H1 (cell line): ENCODE results near the gene SSTR3. TPM values are rescaled to one million over a fixed set of nuclear protein-coding genes. Genes with fewer than 3 reads are reported as not detected.

Experiments
- CTCF ChIA-PET: fragments of 300-600 bp; sonication (Branson Sonifier 250); formaldehyde crosslinking; loops from one replicate; lab custom pipeline; 2021; ENCODE audit not compliant: partially characterized antibody; lab: Charles Lee
- POLR2A ChIA-PET: fragments of 300-600 bp; sonication (Branson Sonifier 250); formaldehyde crosslinking; loops from one replicate; lab custom pipeline; 2021; ENCODE audit warnings: inconsistent platforms; ENCODE audit not compliant: partially characterized antibody; lab: Charles Lee
- DNase-seq, 2 experiments: peaks; one replicate each; pipeline versions ENCODE4 v3.0.0 to v3.0.0-alpha.2; 2010 to 2022; ENCODE audit warnings: low spot score in 2 of 2, low read depth in 1 of 2, mixed read lengths in 1 of 2
- FAIRE-seq: peaks from 2 replicates; lab custom pipeline; 2011; peaks lifted over from hg19 to GRCh38; lab: Jason Lieb, UNC
- H2AFZ ChIP-seq: 2 replicates; pipeline ENCODE4 v1.8.1; 2012; ENCODE audit warnings: low read length, inconsistent platforms
- H2AK5ac ChIP-seq: 2 replicates; pipeline ENCODE4 v1.6.1; 2013; ENCODE audit warnings: low read depth, low read length
- H2BK120ac ChIP-seq: replicated peaks from 2 replicates; pipeline ENCODE3; 2013; ENCODE audit warnings: low read depth, low read length, inconsistent platforms
- H2BK12ac ChIP-seq: 2 replicates; pipeline ENCODE4 v1.6.1; 2013; ENCODE audit warnings: low read depth, low read length
- H2BK15ac ChIP-seq: 2 replicates; pipeline ENCODE4 v1.6.1; 2013; ENCODE audit warnings: low read length
- H2BK20ac ChIP-seq: 2 replicates; pipeline ENCODE4 v1.6.1; 2013; ENCODE audit warnings: low read length
- H2BK5ac ChIP-seq: 2 replicates; pipeline ENCODE4 v1.6.1; 2013; ENCODE audit warnings: low read depth, low read length
- H3K14ac ChIP-seq: 2 replicates; pipeline ENCODE4 v1.6.1; 2013; ENCODE audit warnings: inconsistent platforms; ENCODE audit not compliant: insufficient read length
- H3K18ac ChIP-seq: 2 replicates; pipeline ENCODE4 v1.6.1; 2013; ENCODE audit warnings: low read length; ENCODE audit errors: extremely low read depth
- H3K23ac ChIP-seq: 2 replicates; pipeline ENCODE4 v1.6.1; 2013; ENCODE audit warnings: inconsistent platforms; ENCODE audit not compliant: insufficient read length
- H3K23me2 ChIP-seq: 2 replicates; pipeline ENCODE4 v1.6.1; 2013; ENCODE audit warnings: low read depth, low read length
- H3K27ac ChIP-seq: 2 replicates; pipeline ENCODE4 v1.6.1; 2011; ENCODE audit warnings: low read depth, low read length, inconsistent platforms
- H3K27me3 ChIP-seq, 4 experiments: replicated peaks in 1 of 4; 1 replicate in 1 of 4; 2 replicates in 3 of 4; pipeline versions ENCODE4 v1.6.1 to v1.8.1; 2011 to 2013; ENCODE audit warnings: low read length in 3 of 4, mild to moderate bottlenecking in 3 of 4, inconsistent platforms in 2 of 4, mixed read lengths in 2 of 4, moderate library complexity in 1 of 4; ENCODE audit not compliant: control insufficient read depth in 3 of 4, insufficient read depth in 3 of 4; ENCODE audit errors: extremely low read depth in 1 of 4
- H3K36me3 ChIP-seq, 4 experiments: 2 replicates each; pipeline versions ENCODE4 v1.6.1 to v1.8.1; 2011 to 2013; ENCODE audit warnings: mild to moderate bottlenecking in 4 of 4, low read length in 3 of 4, moderate library complexity in 2 of 4, control low read depth in 1 of 4, inconsistent platforms in 1 of 4; ENCODE audit not compliant: insufficient read depth in 4 of 4, control insufficient read depth in 2 of 4
- H3K4ac ChIP-seq: replicated peaks from 2 replicates; pipeline ENCODE3; 2013; ENCODE audit warnings: low read length, low read depth, mixed read lengths, inconsistent platforms; ENCODE audit not compliant: insufficient read length
- H3K4me1 ChIP-seq, 4 experiments: replicated peaks in 1 of 4; 1 replicate in 1 of 4; 2 replicates in 3 of 4; pipeline versions ENCODE4 v1.6.1 to v1.8.1; 2011 to 2013; ENCODE audit warnings: low read length in 3 of 4, inconsistent platforms in 2 of 4, mixed read lengths in 1 of 4; ENCODE audit not compliant: insufficient read depth in 4 of 4, control insufficient read depth in 3 of 4
- H3K4me2 ChIP-seq, 2 experiments: 2 replicates each; pipeline versions ENCODE4 v1.6.1 to v1.8.1; 2011 to 2013; ENCODE audit warnings: low read depth in 2 of 2, low read length in 2 of 2, control low read depth in 1 of 2, inconsistent platforms in 1 of 2, mild to moderate bottlenecking in 1 of 2; ENCODE audit not compliant: insufficient read depth in 1 of 2
- H3K4me3 ChIP-seq, 4 experiments: fragments of 200-600, 300-600 bp in 1 of 4; sonication (generic), shearing (Covaris generic), sonication (Bioruptor Twin) in 1 of 4; 2 replicates each; pipeline versions ENCODE4 v1.5.1 to v1.8.1; 2011 to 2016; ENCODE audit warnings: low read length in 4 of 4, low read depth in 3 of 4, control low read depth in 2 of 4, inconsistent platforms in 2 of 4, mild to moderate bottlenecking in 2 of 4, mixed read lengths in 1 of 4, moderate library complexity in 1 of 4; ENCODE audit not compliant: insufficient read depth in 2 of 4; ENCODE audit errors: extremely low read depth in 1 of 4
- H3K56ac ChIP-seq: replicated peaks from 2 replicates; pipeline ENCODE3; 2013; ENCODE audit warnings: low read depth, mild to moderate bottlenecking, mixed read lengths, low read length, inconsistent platforms; ENCODE audit not compliant: insufficient read length
- H3K79me1 ChIP-seq: 2 replicates; pipeline ENCODE4 v1.6.1; 2013; ENCODE audit warnings: low read depth, low read length, control low read depth
- H3K79me2 ChIP-seq, 2 experiments: 2 replicates each; pipeline versions ENCODE4 v1.6.1 to v1.8.1; 2012 to 2013; ENCODE audit warnings: low read length in 2 of 2, mild to moderate bottlenecking in 2 of 2, inconsistent platforms in 1 of 2; ENCODE audit not compliant: insufficient read depth in 2 of 2, control insufficient read depth in 1 of 2
- H3K9ac ChIP-seq, 4 experiments: replicated peaks in 1 of 4; 1 replicate in 1 of 4; 2 replicates in 3 of 4; pipeline versions ENCODE4 v1.6.1 to v1.8.1; 2011 to 2013; ENCODE audit warnings: low read depth in 3 of 4, low read length in 3 of 4, control low read depth in 2 of 4, mild to moderate bottlenecking in 2 of 4, moderate library complexity in 2 of 4, inconsistent platforms in 1 of 4; ENCODE audit errors: extremely low read depth in 1 of 4
- H3K9me3 ChIP-seq, 2 experiments: 2 replicates each; pipeline versions ENCODE4 v1.6.1 to v1.8.1; 2012 to 2013; ENCODE audit warnings: mild to moderate bottlenecking in 2 of 2, moderate library complexity in 2 of 2, control low read depth in 1 of 2, inconsistent platforms in 1 of 2, low read depth in 1 of 2, low read length in 1 of 2, mixed read lengths in 1 of 2; ENCODE audit not compliant: insufficient read depth in 2 of 2
- H4K20me1 ChIP-seq, 2 experiments: replicated peaks in 1 of 2; 2 replicates each; pipeline versions ENCODE3 to v1.8.1; 2011 to 2013; ENCODE audit warnings: inconsistent platforms in 2 of 2, low read length in 2 of 2, mild to moderate bottlenecking in 1 of 2; ENCODE audit not compliant: insufficient read depth in 2 of 2, control insufficient read depth in 1 of 2
- H4K5ac ChIP-seq: 2 replicates; pipeline ENCODE4 v1.6.1; 2013; ENCODE audit warnings: low read length, low read depth, mixed read lengths, inconsistent platforms; ENCODE audit not compliant: insufficient read length
- H4K8ac ChIP-seq: 2 replicates; pipeline ENCODE4 v1.8.0; 2013; ENCODE audit warnings: mild to moderate bottlenecking, moderate library complexity, low read length, inconsistent platforms; ENCODE audit not compliant: insufficient read depth; ENCODE audit errors: extremely low read depth
- H4K91ac ChIP-seq: replicated peaks from 2 replicates; pipeline ENCODE3; 2013; ENCODE audit warnings: low read length, mixed read lengths, inconsistent platforms; ENCODE audit not compliant: insufficient read length
- PHF8 ChIP-seq: fragments of 200-600 bp; sonication (generic); conservative IDR thresholded peaks from 2 replicates; pipeline ENCODE4 v1.7.1; 2012; ENCODE audit warnings: low read depth, mild to moderate bottlenecking, inconsistent platforms, low read length, moderate library complexity
- RBBP5 ChIP-seq: IDR thresholded peaks from 2 replicates; pipeline ENCODE4 v1.7.1; 2012; ENCODE audit warnings: low read depth, mild to moderate bottlenecking, inconsistent platforms, low read length, moderate library complexity, borderline replicate concordance
- SIN3A ChIP-seq, 2 experiments: IDR thresholded peaks in 1 of 2; conservative IDR thresholded peaks in 1 of 2; 2 replicates each; pipeline ENCODE4 v1.6.1; 2011 to 2012; ENCODE audit warnings: low read length in 2 of 2, improper control_type of control experiment in 1 of 2, low read depth in 1 of 2, mild to moderate bottlenecking in 1 of 2
- WGBS, 2 experiments: shearing (Covaris generic) in 1 of 2; methylation state at CpG; one replicate each; pipeline versions ENCODE4 v1.1.6 to v1.1.7; 2013 to 2015; ENCODE audit warnings: low lambda C conversion rate in 2 of 2, mixed read lengths in 2 of 2, inconsistent platforms in 1 of 2, low coverage in 1 of 2, missing lambda C conversion rate in 1 of 2; ENCODE audit not compliant: insufficient replicate concordance in 2 of 2, insufficient coverage in 1 of 2, insufficient read length in 1 of 2; ENCODE audit errors: extremely low coverage in 1 of 2, missing lambda C conversion rate in 1 of 2; 5-methylcytosine and 5-hydroxymethylcytosine counted together
- polyA plus RNA-seq, 7 experiments: library from polyadenylated mRNA; depleted of rRNA in 3 of 7; stranded (reverse) in 5 of 7; unstranded in 2 of 7; fragments of >200 nt in 5 of 7; fragments of 200-250 nt in 2 of 7; gene quantifications; 1 replicate in 5 of 7; 2 replicates in 1 of 7; 4 replicates in 1 of 7; pipeline versions ENCODE4 v1.2.1 to v1.2.3, GENCODE V29; 2011 to 2013; ENCODE audit warnings: missing spikeins in 2 of 7, mixed read lengths in 2 of 7
- total RNA-seq: library from RNA; stranded (reverse); fragmentation: NEBNext Ultra II Directional; extraction: Animal tissue kit (Norgen Biotek cat#: 25700); gene quantifications from 2 replicates; pipeline ENCODE4 v1.2.1, GENCODE V29; 2021
- TF ChIP-seq, protein P1 (sequence below): IDR thresholded peaks from 2 replicates; pipeline ENCODE4 v1.6.1; 2012; ENCODE audit warnings: low read length, inconsistent platforms

The SSTR3 gene
- total and polyA plus RNA-seq, 2 of the 8 experiments (the other 6 are each of a cell fraction or from before 2014, with no cell fraction given), result 0.22 to 0.77 TPM

DNA sequence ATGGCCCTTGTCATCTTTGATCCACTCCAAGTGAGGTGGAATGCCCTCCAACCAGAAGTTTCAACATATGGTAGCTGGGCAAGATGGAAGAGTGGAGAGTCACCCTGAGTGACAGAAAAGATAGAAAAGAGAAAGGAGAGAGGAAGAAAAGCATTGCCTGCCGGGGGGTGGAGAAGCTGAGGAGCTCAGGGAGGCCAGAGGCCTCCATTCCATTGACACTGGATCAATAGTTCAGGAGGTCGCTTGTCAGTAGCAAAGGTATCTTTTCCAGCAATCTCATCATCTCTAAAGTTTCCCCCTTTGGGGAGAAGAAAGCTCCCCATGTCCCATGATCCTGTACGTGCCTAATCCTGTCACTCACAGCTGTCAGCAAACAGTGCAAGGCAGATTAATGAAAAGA lies 17.5 kb downstream of the SSTR3 start:
- POLR2A ChIA-PET, result no interaction called here
- peaks cover 2 to 14% (median 8%) of the 10 kb centered on the region in 4 experiments; a peak in 6 of 7 replicates for H3K4me1 ChIP-seq
- no peak overlapping the region for H3K4me2 ChIP-seq
- CTCF ChIA-PET, result interaction anchor here (1.0 to 1.7 kb wide), 2 partner anchors 28 to 173 kb away, joined by 4 to 6 read pairs; no protein-coding TSS in a partner anchor
- no peak overlapping the region for H3K23ac ChIP-seq
- no peak overlapping the region for H4K5ac ChIP-seq
- DNase-seq, result no peak
- FAIRE-seq, result no peak
- H2AFZ ChIP-seq, result no peak overlapping the region
- H3K18ac ChIP-seq, result no peak overlapping the region
- H3K79me2 ChIP-seq, result no peaks in the 10 kb centered on the region
- H3K4me3 ChIP-seq, result no peak overlapping the region
- 90% methylated on average over 3 of the region's 3 CpGs; no CpG with 5 or more reads in 1 of the 2 experiments for WGBS, 2 experiments
- TF ChIP-seq PHF8 (no peak), SIN3A (conservative IDR thresholded peaks at IDR 0.05 in 1 of 2, IDR thresholded peaks at IDR 0.05 in 1 of 2; ENCODE audit: low read depth in 1 of 2, low read length in 2 of 2) (no peak), RBBP5 (no peak)
- TF ChIP-seq, protein P1, sequence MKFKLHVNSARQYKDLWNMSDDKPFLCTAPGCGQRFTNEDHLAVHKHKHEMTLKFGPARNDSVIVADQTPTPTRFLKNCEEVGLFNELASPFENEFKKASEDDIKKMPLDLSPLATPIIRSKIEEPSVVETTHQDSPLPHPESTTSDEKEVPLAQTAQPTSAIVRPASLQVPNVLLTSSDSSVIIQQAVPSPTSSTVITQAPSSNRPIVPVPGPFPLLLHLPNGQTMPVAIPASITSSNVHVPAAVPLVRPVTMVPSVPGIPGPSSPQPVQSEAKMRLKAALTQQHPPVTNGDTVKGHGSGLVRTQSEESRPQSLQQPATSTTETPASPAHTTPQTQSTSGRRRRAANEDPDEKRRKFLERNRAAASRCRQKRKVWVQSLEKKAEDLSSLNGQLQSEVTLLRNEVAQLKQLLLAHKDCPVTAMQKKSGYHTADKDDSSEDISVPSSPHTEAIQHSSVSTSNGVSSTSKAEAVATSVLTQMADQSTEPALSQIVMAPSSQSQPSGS, result no peak
- peaks cover 4 to 6% of the 10 kb centered on the region in 2 experiments; a peak in 3 of 4 replicates for H3K9me3 ChIP-seq
- H2BK20ac ChIP-seq, result no peak overlapping the region
- H3K14ac ChIP-seq, result no peak overlapping the region
- no peak overlapping the region for H3K27ac ChIP-seq
- H2BK12ac ChIP-seq, result no peak overlapping the region
- no peak overlapping the region for H2BK15ac ChIP-seq
- H3K9ac ChIP-seq, result no peak overlapping the region
- H2BK120ac ChIP-seq, result no peak overlapping the region
- H4K91ac ChIP-seq, result no peak overlapping the region
- no peak overlapping the region for H2AK5ac ChIP-seq
- no peak overlapping the region for H3K4ac ChIP-seq
- H3K36me3 ChIP-seq, result peaks cover 0 to 8% (median 0%) of the 10 kb centered on the region in 4 experiments; a peak in 2 of 8 replicates
- H3K23me2 ChIP-seq, result peaks cover 5% of the 10 kb centered on the region
- peaks cover 0 to 4% of the 10 kb centered on the region in 2 experiments for H4K20me1 ChIP-seq
- no peaks in the 10 kb centered on the region for H3K79me1 ChIP-seq
- no peak overlapping the region for H2BK5ac ChIP-seq
- H3K56ac ChIP-seq, result no peak overlapping the region
- H4K8ac ChIP-seq, result no peak overlapping the region
- H3K27me3 ChIP-seq, result no peaks in the 10 kb centered on the region
